HepG2 (cell line): ENCODE data around the gene ALK. TPM values are rescaled to one million over a fixed set of nuclear protein-coding genes. Genes with fewer than 3 reads are reported as not detected.

ENCODE experiments used
- ATAC-seq: fragments of 200-7000 bp; cut with Tn5 transposase; 3 replicates; pipeline ENCODE4 v1.9.1; 2020; ENCODE audit warnings: mild to moderate bottlenecking, moderate library complexity
- BruUV-seq: library from RNA; stranded (reverse); fragments of 400-500 nt; replicated peaks from 2 replicates; lab custom pipeline; 2021; lab: Mats Ljungman, UMichigan
- CTCF ChIA-PET: fragments of 300-600 bp; formaldehyde crosslinking; extraction: SDS; loops from one replicate; lab custom pipeline; 2021; ENCODE audit warnings: low total read pairs, inconsistent platforms, low intra/inter-chr PET ratio; lab: Yijun Ruan, JAX
- POLR2A ChIA-PET: fragments of 350-600 bp; sonication (Branson Sonifier 250); formaldehyde crosslinking; loops from one replicate; lab custom pipeline; 2020; ENCODE audit warnings: antibody characterized with exemption, inconsistent platforms; lab: Yijun Ruan, JAX
- DNase-seq: peaks from one replicate; pipeline ENCODE4 v3.0.0-alpha.2; 2015; ENCODE audit warnings: low spot score
- FAIRE-seq: peaks from 3 replicates; lab custom pipeline; 2011; peaks lifted over from hg19 to GRCh38; lab: Jason Lieb, UNC
- H2AFZ ChIP-seq: one replicate; pipeline ENCODE4 v1.6.1; 2011; ENCODE audit warnings: low read length, inconsistent platforms
- H3K27ac ChIP-seq: fragments of 300-600 bp; 3 replicates; pipeline ENCODE4 v1.8.0; 2011; ENCODE audit warnings: mixed run types, mild to moderate bottlenecking, mixed read lengths, low read length, inconsistent platforms; ENCODE audit not compliant: insufficient read depth; ENCODE audit errors: extremely low read length
- H3K27me3 ChIP-seq, 2 experiments: fragments of 200-600 bp in 1 of 2; 2 replicates in 1 of 2; 3 replicates in 1 of 2; pipeline versions ENCODE4 v1.6.0 to v1.8.0; 2011; ENCODE audit warnings: low read length in 2 of 2, mild to moderate bottlenecking in 2 of 2, moderate library complexity in 2 of 2, inconsistent platforms in 1 of 2; ENCODE audit not compliant: insufficient read depth in 2 of 2, control insufficient read depth in 1 of 2
- H3K36me3 ChIP-seq, 2 experiments: fragments of 200-600 bp in 1 of 2; replicated peaks in 1 of 2; 2 replicates in 1 of 2; 3 replicates in 1 of 2; pipeline versions ENCODE4 v1.5.1 to v1.8.0; 2011; ENCODE audit warnings: low read length in 2 of 2, inconsistent platforms in 1 of 2; ENCODE audit not compliant: insufficient read depth in 2 of 2, control insufficient read depth in 1 of 2
- H3K4me1 ChIP-seq: 2 replicates; pipeline ENCODE4 v1.5.1; 2012; ENCODE audit warnings: low read length, inconsistent platforms; ENCODE audit not compliant: insufficient read depth
- H3K4me2 ChIP-seq: 2 replicates; pipeline ENCODE4 v1.6.0; 2011; ENCODE audit warnings: low read depth, low read length, inconsistent platforms
- H3K4me3 ChIP-seq, 3 experiments: fragments of 200-600 bp in 1 of 3; sonication (generic), shearing (Covaris generic) in 1 of 3; replicated peaks in 1 of 3; 2 replicates each; pipeline ENCODE4 v1.5.1; 2011 to 2016; ENCODE audit warnings: low read length in 3 of 3, inconsistent platforms in 2 of 3, low read depth in 2 of 3, mild to moderate bottlenecking in 2 of 3, control low read depth in 1 of 3, mixed read lengths in 1 of 3; ENCODE audit not compliant: insufficient read depth in 1 of 3
- H3K79me2 ChIP-seq: one replicate; pipeline ENCODE4 v1.6.1; 2011; ENCODE audit warnings: low read length, inconsistent platforms; ENCODE audit not compliant: insufficient read depth
- H3K9ac ChIP-seq: 2 replicates; pipeline ENCODE4 v1.6.0; 2011; ENCODE audit warnings: mild to moderate bottlenecking, low read depth, low read length, inconsistent platforms; ENCODE audit not compliant: insufficient read depth
- H3K9me3 ChIP-seq: 2 replicates; pipeline ENCODE4 v1.5.1; 2012; ENCODE audit warnings: mild to moderate bottlenecking, low read length
- H4K20me1 ChIP-seq: 2 replicates; pipeline ENCODE4 v1.6.0; 2011; ENCODE audit warnings: inconsistent platforms, mild to moderate bottlenecking, low read length, moderate library complexity; ENCODE audit not compliant: insufficient read depth
- BRCA1 ChIP-seq: sonication (generic); formaldehyde crosslinking; IDR thresholded peaks from 2 replicates; pipeline ENCODE4 v1.4.0; 2020; ENCODE audit warnings: missing genetic modification reagents
- CREB1 ChIP-seq, 2 experiments: fragments of 450-650 bp in 1 of 2; IDR thresholded peaks; 2 replicates each; pipeline ENCODE4 v1.6.1; 2016 to 2017; ENCODE audit warnings: control low read depth in 1 of 2, mild to moderate bottlenecking in 1 of 2, missing compliant biosample characterization in 1 of 2, missing genetic modification characterization in 1 of 2
- MAFF ChIP-seq: IDR thresholded peaks from 2 replicates; pipeline ENCODE4 v1.6.1; 2011; ENCODE audit warnings: low read depth, low read length, improper control_type of control experiment
- MAFK ChIP-seq, 2 experiments: IDR thresholded peaks in 1 of 2; conservative IDR thresholded peaks in 1 of 2; 2 replicates each; pipeline ENCODE4 v1.6.1; 2011; ENCODE audit warnings: improper control_type of control experiment in 2 of 2, low read length in 2 of 2
- TCF12 ChIP-seq, 2 experiments: fragments of 450-650 bp in 1 of 2; sonication (generic) in 1 of 2; formaldehyde crosslinking in 1 of 2; IDR thresholded peaks; 2 replicates each; pipeline versions ENCODE4 v1.6.1 to v1.8.0; 2017 to 2022; ENCODE audit warnings: antibody characterized with exemption in 1 of 2, mild to moderate bottlenecking in 1 of 2, missing genetic modification reagents in 1 of 2, moderate library complexity in 1 of 2
- ZNF121 ChIP-seq: sonication (generic); formaldehyde crosslinking; IDR thresholded peaks from 2 replicates; pipeline ENCODE4 v1.5.0; 2020; ENCODE audit warnings: mild to moderate bottlenecking, missing genetic modification reagents
- ZNF317 ChIP-seq: sonication (generic); formaldehyde crosslinking; IDR thresholded peaks from 2 replicates; pipeline ENCODE4 v1.5.0; 2020; ENCODE audit warnings: mild to moderate bottlenecking, missing genetic modification reagents
- ZNF567 ChIP-seq: sonication (generic); formaldehyde crosslinking; IDR thresholded peaks from 2 replicates; pipeline ENCODE4 v1.8.1; 2023; ENCODE audit warnings: mild to moderate bottlenecking, missing genetic modification reagents, borderline replicate concordance
- ZNF570 ChIP-seq: sonication (generic); formaldehyde crosslinking; IDR thresholded peaks from 2 replicates; pipeline ENCODE4 v1.4.0; 2020; ENCODE audit warnings: mild to moderate bottlenecking, missing genetic modification reagents, borderline replicate concordance
- ZNF746 ChIP-seq: sonication (generic); formaldehyde crosslinking; IDR thresholded peaks from 2 replicates; pipeline ENCODE4 v1.8.0; 2022; ENCODE audit warnings: mild to moderate bottlenecking, missing genetic modification reagents
- WGBS: methylation state at CpG from one replicate; pipeline ENCODE4 v1.1.6; 2017; ENCODE audit warnings: low lambda C conversion rate; 5-methylcytosine and 5-hydroxymethylcytosine counted together
- in situ Hi-C: cut with HindIII; loops from 2 replicates; pipeline ENCODE4 v1.10.0; 2017; ENCODE audit warnings: low pct_unique_long_range_greater_than_20kb; ENCODE audit not compliant: extremely low pct_ligation_motif_present
- intact Hi-C: fragments of 100-400 bp; cut with micrococcal nuclease; formaldehyde crosslinking; loops from one replicate; pipeline ENCODE4 v1.10.0; 2022; ENCODE audit not compliant: unreplicated experiment
- polyA plus RNA-seq, 8 experiments: library from polyadenylated mRNA; depleted of rRNA in 3 of 8; stranded (reverse) in 7 of 8; unstranded in 1 of 8; fragments of >200 nt; fragmentation: Illumina TruSeq in 4 of 8; extraction: Trizol in 4 of 8; gene quantifications; 2 replicates each; pipeline versions ENCODE4 v1.2.1 to v1.2.3, GENCODE V29; 2011 to 2016; ENCODE audit warnings: low read depth in 4 of 8, missing spikeins in 1 of 8, mixed read lengths in 1 of 8; ENCODE audit not compliant: insufficient read depth in 1 of 8
- total RNA-seq, 5 experiments: library from RNA; depleted of rRNA; stranded (reverse); fragments of >200 nt; fragmentation: Illumina TruSeq; extraction: Trizol; gene quantifications; 2 replicates each; pipeline ENCODE4 v1.2.3, GENCODE V29; 2016; ENCODE audit warnings: low read depth in 1 of 5
- TF ChIP-seq, protein P1 (sequence below): sonication (generic); formaldehyde crosslinking; IDR thresholded peaks from 2 replicates; pipeline ENCODE4 v1.4.0; 2020; ENCODE audit warnings: missing genetic modification reagents
- TF ChIP-seq, protein P2 (sequence below): sonication (generic); formaldehyde crosslinking; IDR thresholded peaks from 2 replicates; pipeline ENCODE4 v1.5.0; 2020; ENCODE audit warnings: missing genetic modification reagents

Gene ALK
- total and polyA plus RNA-seq, 2 of the 13 experiments (the other 11 are each of a cell fraction or from before 2014, with no cell fraction given) = not detected

- Histone ChIP-seq H3K27ac (no peak overlapping the region), H3K27me3 (peaks cover 0 to 25% of the 10 kb centered on the region in 2 experiments; a peak in 2 of 5 replicates), H3K9ac (no peak overlapping the region), H3K9me3 (no peaks in the 10 kb centered on the region), H3K36me3 (no peaks in the 10 kb centered on the region), H3K4me2 (no peak overlapping the region), H4K20me1 (no peaks in the 10 kb centered on the region), H3K4me1 (no peaks in the 10 kb centered on the region), H3K79me2 (no peaks in the 10 kb centered on the region), H2AFZ (no peak overlapping the region), H3K4me3 (no peak overlapping the region)
- intact Hi-C loops (no loop called here), in situ Hi-C loops (no loop called here)
- BruUV-seq = no TSS peak
- no peak for TF ChIP-seq CREB1 (IDR thresholded peaks at IDR 0.05)
- TF ChIP-seq CREB1 (CRISPR knock-in tag; IDR thresholded peaks at IDR 0.05) = no peak
- TF ChIP-seq ZNF121 (CRISPR knock-in tag) = no peak
- TF ChIP-seq ZNF317 (CRISPR knock-in tag) = no peak
- TF ChIP-seq ZNF746 = no peak
- no peak for TF ChIP-seq BRCA1 (CRISPR knock-in tag)
- TF ChIP-seq, protein P1, sequence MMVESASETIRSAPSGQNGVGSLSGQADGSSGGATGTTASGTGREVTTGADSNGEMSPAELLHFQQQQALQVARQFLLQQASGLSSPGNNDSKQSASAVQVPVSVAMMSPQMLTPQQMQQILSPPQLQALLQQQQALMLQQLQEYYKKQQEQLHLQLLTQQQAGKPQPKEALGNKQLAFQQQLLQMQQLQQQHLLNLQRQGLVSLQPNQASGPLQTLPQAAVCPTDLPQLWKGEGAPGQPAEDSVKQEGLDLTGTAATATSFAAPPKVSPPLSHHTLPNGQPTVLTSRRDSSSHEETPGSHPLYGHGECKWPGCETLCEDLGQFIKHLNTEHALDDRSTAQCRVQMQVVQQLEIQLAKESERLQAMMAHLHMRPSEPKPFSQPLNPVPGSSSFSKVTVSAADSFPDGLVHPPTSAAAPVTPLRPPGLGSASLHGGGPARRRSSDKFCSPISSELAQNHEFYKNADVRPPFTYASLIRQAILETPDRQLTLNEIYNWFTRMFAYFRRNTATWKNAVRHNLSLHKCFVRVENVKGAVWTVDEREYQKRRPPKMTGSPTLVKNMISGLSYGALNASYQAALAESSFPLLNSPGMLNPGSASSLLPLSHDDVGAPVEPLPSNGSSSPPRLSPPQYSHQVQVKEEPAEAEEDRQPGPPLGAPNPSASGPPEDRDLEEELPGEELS = no peak
- no peak for TF ChIP-seq TCF12 (IDR thresholded peaks at IDR 0.05)
- no peak for TF ChIP-seq TCF12 (CRISPR knock-in tag; IDR thresholded peaks at IDR 0.05)
- peak; percentile 75 for TF ChIP-seq MAFF
- no peak for TF ChIP-seq ZNF567 (CRISPR knock-in tag)
- peak; percentile 61 to 84 for TF ChIP-seq MAFK (conservative IDR thresholded peaks at IDR 0.05 in 1 of 2, IDR thresholded peaks at IDR 0.05 in 1 of 2; ENCODE audit: low read length in 2 of 2)
- TF ChIP-seq, protein P2, sequence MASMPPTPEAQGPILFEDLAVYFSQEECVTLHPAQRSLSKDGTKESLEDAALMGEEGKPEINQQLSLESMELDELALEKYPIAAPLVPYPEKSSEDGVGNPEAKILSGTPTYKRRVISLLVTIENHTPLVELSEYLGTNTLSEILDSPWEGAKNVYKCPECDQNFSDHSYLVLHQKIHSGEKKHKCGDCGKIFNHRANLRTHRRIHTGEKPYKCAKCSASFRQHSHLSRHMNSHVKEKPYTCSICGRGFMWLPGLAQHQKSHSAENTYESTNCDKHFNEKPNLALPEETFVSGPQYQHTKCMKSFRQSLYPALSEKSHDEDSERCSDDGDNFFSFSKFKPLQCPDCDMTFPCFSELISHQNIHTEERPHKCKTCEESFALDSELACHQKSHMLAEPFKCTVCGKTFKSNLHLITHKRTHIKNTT = no peak
- no peak for TF ChIP-seq ZNF570 (CRISPR knock-in tag)
- FAIRE-seq (no peak), ATAC-seq (no peak), DNase-seq (no peak)
- 2% methylated on average over 4 of the region's 4 CpGs for WGBS
- ChIA-PET CTCF (no interaction called here), POLR2A (no interaction called here)
These were observed 41.5 kb upstream of the ALK start for GRCh38 chr2:29962922-29963321.
